NCI-H226 (cell line): ENCODE results near the gene SULF2.

ENCODE experiments used
- DNase-seq: peaks from one replicate; pipeline ENCODE4 v3.0.0-alpha.2; 2015

SULF2 gene

GRCh38 chr20:47682028-47682783, 103.1 kb downstream of the SULF2 start:
- DNase-seq = no peak

- peak; percentile 10 for DNase-seq
Measured at GRCh38 chr20:47680804-47681529, 104.3 kb downstream of the SULF2 start.

- DNase-seq = no peak
Measured at GRCh38 chr20:47679462-47679861, 105.8 kb downstream of the SULF2 start.

GRCh38 chr20:47678536-47678935, 106.7 kb downstream of the SULF2 start:
- no peak for DNase-seq

GRCh38 chr20:47677635-47678453, 107.4 kb downstream of the SULF2 start:
- peak; percentile 43 for DNase-seq

- DNase-seq = no peak
Measured at GRCh38 chr20:47676912-47677634, 108.2 kb downstream of the SULF2 start.

- DNase-seq = no peak
Measured at GRCh38 chr20:47676219-47676721, 109.0 kb downstream of the SULF2 start.

GRCh38 chr20:47675190-47676142, 109.8 kb downstream of the SULF2 start:
- no peak for DNase-seq

GRCh38 chr20:47674686-47675085, 110.6 kb downstream of the SULF2 start:
- no peak for DNase-seq

GRCh38 chr20:47674145-47674544, 111.1 kb downstream of the SULF2 start:
- no peak for DNase-seq

GRCh38 chr20:47673671-47673955, 111.7 kb downstream of the SULF2 start:
- no peak for DNase-seq

GRCh38 chr20:47672886-47673670, 112.2 kb downstream of the SULF2 start:
- no peak for DNase-seq

- DNase-seq = no peak
Measured at GRCh38 chr20:47672166-47672565, 113.1 kb downstream of the SULF2 start.

- DNase-seq = no peak
Measured at GRCh38 chr20:47670913-47671312, 114.4 kb downstream of the SULF2 start.

GRCh38 chr20:47669927-47670890, 115.1 kb downstream of the SULF2 start:
- no peak for DNase-seq

- no peak for DNase-seq
Measured at GRCh38 chr20:47669489-47669888, 115.8 kb downstream of the SULF2 start.

GRCh38 chr20:47669152-47669425, 116.2 kb downstream of the SULF2 start:
- no peak for DNase-seq

GRCh38 chr20:47668313-47669151, 116.7 kb downstream of the SULF2 start:
- DNase-seq = no peak
